MCF 10A (cell line): ENCODE results near the gene FATE1. TPM values are rescaled to one million over a fixed set of nuclear protein-coding genes. Genes with fewer than 3 reads are reported as not detected.
A peak's percentile ranks its signal among the peaks of the same experiment; 100 is the strongest.

Experiments
- BruUV-seq: library from RNA; stranded (reverse); fragments of 400-500 nt; replicated peaks from 2 replicates; lab custom pipeline; 2021; lab: Mats Ljungman, UMichigan
- CTCF ChIA-PET: fragments of 300-600 bp; sonication (Branson Sonifier 250); formaldehyde crosslinking; extraction: SDS; loops from one replicate; lab custom pipeline; 2021; ENCODE audit warnings: antibody characterized with exemption, inconsistent platforms; lab: Yijun Ruan, JAX
- POLR2A ChIA-PET: fragments of 300-600, 350-650 bp; sonication (Branson Sonifier 250); formaldehyde crosslinking; extraction: SDS; loops from one replicate; lab custom pipeline; 2020; ENCODE audit warnings: antibody characterized with exemption, inconsistent platforms; lab: Yijun Ruan, JAX
- DNase-seq: peaks from one replicate; pipeline ENCODE4 v3.0.0-alpha.2; 2018; ENCODE audit not compliant: unreplicated experiment
- H3K27ac Mint-ChIP-seq: one replicate; pipeline ENCODE4 v1.8.0; 2022; ENCODE audit warnings: mild to moderate bottlenecking, low read depth, mixed read lengths; ENCODE audit not compliant: unreplicated experiment
- H3K27me3 Mint-ChIP-seq: one replicate; pipeline ENCODE4 v1.8.0; 2022; ENCODE audit warnings: mixed read lengths; ENCODE audit not compliant: insufficient read depth, unreplicated experiment
- H3K36me3 Mint-ChIP-seq: one replicate; pipeline ENCODE4 v1.8.0; 2022; ENCODE audit warnings: mild to moderate bottlenecking, moderate library complexity, mixed read lengths; ENCODE audit not compliant: insufficient read depth, unreplicated experiment
- H3K4me1 Mint-ChIP-seq: one replicate; pipeline ENCODE4 v1.8.0; 2022; ENCODE audit warnings: mixed read lengths; ENCODE audit not compliant: insufficient read depth, unreplicated experiment
- H3K4me3 Mint-ChIP-seq: one replicate; pipeline ENCODE4 v1.8.0; 2022; ENCODE audit warnings: mild to moderate bottlenecking, moderate library complexity, mixed read lengths; ENCODE audit not compliant: unreplicated experiment
- H3K9me3 Mint-ChIP-seq: one replicate; pipeline ENCODE4 v1.8.0; 2022; ENCODE audit warnings: mixed read lengths; ENCODE audit not compliant: unreplicated experiment
- intact Hi-C: fragments of 100-400 bp; cut with micrococcal nuclease; formaldehyde crosslinking; loops from 2 replicates; pipeline ENCODE4 v1.14.1; 2022
- total RNA-seq: library from RNA; stranded (reverse); gene quantifications from 2 replicates; pipeline ENCODE4 v1.2.3, GENCODE V29; 2022
- TF ChIP-seq, protein P1 (sequence below): fragments of 200-600 bp; IDR thresholded peaks from one replicate; pipeline ENCODE4 v1.8.0; 2022; ENCODE audit warnings: antibody characterized with exemption, mild to moderate bottlenecking; ENCODE audit not compliant: unreplicated experiment

FATE1 gene
- total RNA-seq, 1 experiment from 2014 or later: not detected

GRCh38 chrX:151697522-151697921, 18.3 kb upstream of the FATE1 start:
- no peaks in the 10 kb centered on the region for H3K9me3 Mint-ChIP-seq

DNA sequence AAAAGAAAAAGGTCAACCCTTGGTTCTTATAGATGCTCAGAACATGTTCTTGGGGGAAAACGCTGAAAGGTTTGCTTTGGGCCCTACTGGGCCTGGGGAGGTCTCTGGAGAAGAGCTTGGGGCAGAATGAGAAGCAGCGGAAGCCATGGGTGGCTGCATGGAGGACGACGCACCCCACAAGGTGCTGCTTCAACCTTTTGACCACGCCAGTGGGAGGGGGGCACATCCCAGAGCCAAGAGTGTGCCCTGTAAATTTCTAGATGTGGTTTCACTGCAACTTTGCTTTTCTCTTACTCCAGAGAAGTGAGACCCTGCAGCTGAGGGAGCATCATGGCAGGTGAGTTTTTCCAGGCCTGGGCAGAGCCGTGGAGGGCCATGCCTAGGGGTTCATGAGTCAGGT, 17.4 kb upstream of the FATE1 start:
- BruUV-seq: no TSS peak
- ChIA-PET POLR2A (no interaction called here), CTCF (interaction anchor here (1.1 kb wide), 1 partner anchor 16 kb away, joined by 3 read pairs; no protein-coding TSS in a partner anchor)
- Mint-ChIP-seq H3K4me3 (no peak overlapping the region), H3K36me3 (peaks cover 6% of the 10 kb centered on the region), H3K27me3 (no peaks in the 10 kb centered on the region), H3K9me3 (no peaks in the 10 kb centered on the region), H3K27ac (no peak overlapping the region), H3K4me1 (no peaks in the 10 kb centered on the region)
- intact Hi-C loops: no loop called here
- no peak for DNase-seq
- TF ChIP-seq, protein P1, sequence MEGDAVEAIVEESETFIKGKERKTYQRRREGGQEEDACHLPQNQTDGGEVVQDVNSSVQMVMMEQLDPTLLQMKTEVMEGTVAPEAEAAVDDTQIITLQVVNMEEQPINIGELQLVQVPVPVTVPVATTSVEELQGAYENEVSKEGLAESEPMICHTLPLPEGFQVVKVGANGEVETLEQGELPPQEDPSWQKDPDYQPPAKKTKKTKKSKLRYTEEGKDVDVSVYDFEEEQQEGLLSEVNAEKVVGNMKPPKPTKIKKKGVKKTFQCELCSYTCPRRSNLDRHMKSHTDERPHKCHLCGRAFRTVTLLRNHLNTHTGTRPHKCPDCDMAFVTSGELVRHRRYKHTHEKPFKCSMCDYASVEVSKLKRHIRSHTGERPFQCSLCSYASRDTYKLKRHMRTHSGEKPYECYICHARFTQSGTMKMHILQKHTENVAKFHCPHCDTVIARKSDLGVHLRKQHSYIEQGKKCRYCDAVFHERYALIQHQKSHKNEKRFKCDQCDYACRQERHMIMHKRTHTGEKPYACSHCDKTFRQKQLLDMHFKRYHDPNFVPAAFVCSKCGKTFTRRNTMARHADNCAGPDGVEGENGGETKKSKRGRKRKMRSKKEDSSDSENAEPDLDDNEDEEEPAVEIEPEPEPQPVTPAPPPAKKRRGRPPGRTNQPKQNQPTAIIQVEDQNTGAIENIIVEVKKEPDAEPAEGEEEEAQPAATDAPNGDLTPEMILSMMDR: no peak

More at GRCh38 chrX:151697522-151697921, 18.3 kb upstream of the FATE1 start:
- H3K4me3 Mint-ChIP-seq: no peak overlapping the region
- TF ChIP-seq, protein P1: no peak
- intact Hi-C loops: no loop called here
- DNase-seq: peak; percentile 8
- H3K4me1 Mint-ChIP-seq: no peaks in the 10 kb centered on the region
- CTCF ChIA-PET: interaction anchor here (0.8 to 1.1 kb wide), 2 partner anchors 17 kb away, joined by 3 read pairs; no protein-coding TSS in a partner anchor
- peaks cover 6% of the 10 kb centered on the region for H3K36me3 Mint-ChIP-seq
- no TSS peak for BruUV-seq
- H3K27me3 Mint-ChIP-seq: no peaks in the 10 kb centered on the region
- H3K27ac Mint-ChIP-seq: no peak overlapping the region
- POLR2A ChIA-PET: no interaction called here

GRCh38 chrX:151699746-151700145, 16.1 kb upstream of the FATE1 start:
- DNase-seq: no peak
- Mint-ChIP-seq H3K4me1 (no peaks in the 10 kb centered on the region), H3K4me3 (no peak overlapping the region), H3K27ac (no peak overlapping the region), H3K36me3 (peaks cover 6% of the 10 kb centered on the region), H3K27me3 (no peaks in the 10 kb centered on the region), H3K9me3 (no peaks in the 10 kb centered on the region)
- CTCF ChIA-PET: no interaction called here
- POLR2A ChIA-PET: no interaction called here
- no TSS peak for BruUV-seq
- TF ChIP-seq, protein P1: no peak
- intact Hi-C loops: no loop called here

- H3K9me3 Mint-ChIP-seq: no peaks in the 10 kb centered on the region
These were observed 15.3 kb upstream of the FATE1 start for GRCh38 chrX:151700581-151700980.

More at GRCh38 chrX:151700581-151700980, 15.3 kb upstream of the FATE1 start:
- H3K4me1 Mint-ChIP-seq: no peaks in the 10 kb centered on the region
- BruUV-seq: no TSS peak
- intact Hi-C loops: no loop called here
- TF ChIP-seq, protein P1: no peak
- H3K27me3 Mint-ChIP-seq: no peaks in the 10 kb centered on the region
- no peak for DNase-seq
- peaks cover 6% of the 10 kb centered on the region for H3K36me3 Mint-ChIP-seq
- no peak overlapping the region for H3K4me3 Mint-ChIP-seq
- CTCF ChIA-PET: no interaction called here
- H3K27ac Mint-ChIP-seq: no peak overlapping the region
- POLR2A ChIA-PET: no interaction called here
